Muscle layer of colon (tissue), 2 donors: ENCODE results near the gene EIF3L.
"Not testable (repeated sequence)": the region's sequence is repeated elsewhere in the genome, so short reads cannot be mapped to it uniquely, and the experiment has no call there.

Experiments
- H3K27ac ChIP-seq: one replicate; pipeline ENCODE4 v1.7.0; 2013; ENCODE audit warnings: low read depth, mild to moderate bottlenecking, low read length, moderate library complexity
- H3K27me3 ChIP-seq, 2 donors: one replicate each; pipeline ENCODE4 v1.7.0; 2013; ENCODE audit warnings: low read length in 2 of 2, mild to moderate bottlenecking in 2 of 2; ENCODE audit not compliant: insufficient read depth in 2 of 2, control insufficient read depth in 1 of 2
- H3K36me3 ChIP-seq: one replicate; pipeline ENCODE4 v1.7.0; 2013; ENCODE audit warnings: mild to moderate bottlenecking, low read length; ENCODE audit not compliant: insufficient read depth
- H3K4me1 ChIP-seq: one replicate; pipeline ENCODE4 v1.7.0; 2013; ENCODE audit warnings: mild to moderate bottlenecking, low read length; ENCODE audit not compliant: insufficient read depth
- H3K4me3 ChIP-seq, 2 donors: one replicate each; pipeline ENCODE4 v1.7.0; 2013; ENCODE audit warnings: low read length in 2 of 2, low read depth in 1 of 2, mild to moderate bottlenecking in 1 of 2, moderate library complexity in 1 of 2
- H3K9ac ChIP-seq: one replicate; pipeline ENCODE4 v1.7.0; 2013; ENCODE audit warnings: low read length
- H3K9me3 ChIP-seq: one replicate; pipeline ENCODE4 v1.7.0; 2013; ENCODE audit warnings: mild to moderate bottlenecking, low read length
- donor health status: abdominal sarcoma.
- donor health status: Adenocarcinoma of cecum.

Gene EIF3L

DNA sequence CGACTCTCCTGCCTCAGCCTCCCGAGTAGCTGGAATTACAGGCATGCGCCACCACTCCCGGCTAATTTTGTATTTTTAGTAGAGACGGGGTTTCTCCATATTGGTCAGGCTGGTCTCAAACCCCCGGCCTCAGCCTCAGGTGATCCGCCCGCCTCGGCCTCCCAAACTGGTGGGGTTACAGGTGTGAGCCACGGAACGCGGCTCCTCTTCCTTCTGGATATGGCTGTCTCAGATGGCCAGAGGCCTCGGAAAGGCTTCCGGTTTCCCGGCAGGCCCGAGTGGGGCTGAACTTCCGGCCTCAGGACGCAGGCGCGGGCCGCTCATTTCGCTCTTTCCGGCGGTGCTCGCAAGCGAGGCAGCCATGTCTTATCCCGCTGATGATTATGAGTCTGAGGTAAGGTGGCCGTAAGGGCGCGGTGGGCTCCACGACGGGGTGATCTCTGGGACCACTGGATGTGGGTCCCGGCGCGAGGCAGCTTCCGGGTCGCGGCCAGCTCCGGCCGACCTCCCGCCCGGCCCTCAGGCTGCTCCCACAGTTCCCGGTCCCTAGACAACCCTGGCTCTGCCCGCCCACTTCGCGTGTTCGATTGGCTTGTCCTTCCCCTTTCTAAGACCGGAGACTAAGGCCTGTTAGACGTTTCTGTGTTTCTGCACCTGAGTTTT is at the start of gene EIF3L:
Gene EIF3L (plus strand): TSS at position 331 of the 663 bp plus-strand sequence. CDS start 31 bp downstream, at position 362.
- Histone ChIP-seq H3K4me1 (peaks cover 18% of the 10 kb centered on the region), H3K27me3 (no peaks in the 10 kb centered on the region), H3K36me3 (peaks cover 23% of the 10 kb centered on the region), H3K4me3 (peak within 1 kb of the TSS; percentile 53 to 89), H3K9ac (peak within 1 kb of the TSS; percentile 91), H3K9me3 (no peaks in the 10 kb centered on the region), H3K27ac (peak within 1 kb of the TSS; percentile 67)

DNA sequence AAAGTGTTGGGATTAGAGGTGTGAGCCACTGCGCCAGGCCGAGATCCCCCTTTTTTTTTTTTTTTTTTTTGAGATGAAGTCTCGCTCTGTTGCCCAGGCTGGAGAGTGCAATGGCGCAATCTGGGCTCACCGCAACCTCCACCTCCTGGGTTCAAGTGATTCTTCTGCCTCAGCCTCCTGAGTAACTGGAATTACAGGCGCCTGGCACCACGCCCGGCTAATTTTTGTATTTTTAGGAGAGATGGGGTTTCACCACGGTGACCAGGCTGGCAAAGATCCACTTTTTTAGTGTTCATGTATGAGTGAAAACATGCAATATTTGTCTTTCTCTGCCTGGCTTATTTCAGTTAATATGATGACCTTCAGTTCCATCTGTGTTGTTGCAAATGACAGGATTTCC is 49.2 kb upstream of the EIF3L start:
- H3K4me1 ChIP-seq = peaks cover 21% of the 10 kb centered on the region
- H3K9ac ChIP-seq, H3K36me3 ChIP-seq, H3K27ac ChIP-seq, H3K27me3 ChIP-seq, H3K4me3 ChIP-seq, H3K9me3 ChIP-seq: not testable (repeated sequence)

DNA sequence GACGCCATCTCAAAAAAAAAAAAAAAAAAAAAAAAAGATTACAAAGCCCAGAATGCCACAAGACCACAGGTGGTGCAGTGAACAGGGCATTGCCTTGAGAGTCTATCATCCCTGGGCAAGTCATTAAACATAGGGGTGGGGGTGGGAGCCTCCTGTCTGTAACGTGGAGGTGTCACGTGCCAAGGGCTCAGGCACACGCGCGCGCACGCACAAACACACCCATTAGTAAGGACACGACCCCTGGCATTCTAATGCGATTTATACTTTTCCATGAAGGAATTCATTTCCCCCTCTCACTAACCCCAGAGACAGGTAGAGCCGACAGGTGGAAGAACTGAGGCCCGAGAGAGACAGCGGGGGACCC is 47.3 kb upstream of the EIF3L start:
- peak overlapping the region; percentile 53 to 75 for H3K4me3 ChIP-seq
- peak overlapping the region; percentile 68 for H3K27ac ChIP-seq
- H3K27me3 ChIP-seq = no peaks in the 10 kb centered on the region
- no peaks in the 10 kb centered on the region for H3K9me3 ChIP-seq
- H3K4me1 ChIP-seq = peaks cover 36% of the 10 kb centered on the region
- no peak overlapping the region for H3K9ac ChIP-seq
- no peaks in the 10 kb centered on the region for H3K36me3 ChIP-seq

DNA sequence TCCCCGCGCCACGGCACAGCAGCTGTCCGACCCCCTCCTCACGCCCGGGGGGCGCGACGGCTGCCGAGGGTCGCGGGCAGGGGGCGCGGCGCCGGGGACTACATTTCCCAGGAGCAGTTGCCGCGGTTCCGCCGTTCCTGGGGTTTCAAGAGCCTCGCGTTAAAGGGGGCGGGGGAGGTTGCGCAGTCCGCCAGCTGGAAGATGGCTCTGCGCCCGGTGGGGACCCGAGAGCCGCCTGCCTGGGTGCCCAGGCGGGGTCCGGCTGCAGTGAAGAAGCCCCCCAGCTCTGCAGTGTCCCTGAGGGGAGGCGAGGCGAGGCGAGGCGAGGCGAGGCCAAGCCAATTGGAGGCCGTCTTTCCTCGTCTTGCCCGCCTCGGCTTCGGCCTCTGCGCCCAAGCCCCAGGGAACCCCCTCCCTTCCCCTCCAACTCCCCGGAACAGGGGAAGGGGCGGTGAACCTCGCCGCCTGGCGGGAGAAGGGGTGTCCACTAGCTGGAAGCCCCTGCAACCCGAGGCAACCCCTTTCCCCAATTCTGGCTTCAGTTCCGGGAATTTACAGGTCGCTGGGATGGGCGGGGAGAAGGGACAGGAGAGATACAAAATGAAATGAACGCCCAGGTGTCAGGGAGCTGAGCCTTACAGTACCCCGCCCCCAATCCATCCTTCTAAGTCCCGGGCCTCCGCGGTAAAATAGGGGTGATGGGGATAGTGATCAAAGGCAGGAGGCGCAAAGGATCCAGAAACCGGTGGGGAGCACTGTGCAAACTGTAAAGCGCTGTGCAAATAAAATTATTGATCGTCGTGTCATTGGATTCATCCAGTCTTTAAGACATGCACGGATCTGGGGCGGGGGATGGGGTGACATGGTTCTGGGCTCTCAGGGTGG is 46.7 kb upstream of the EIF3L start:
- H3K4me1 ChIP-seq = peaks cover 36% of the 10 kb centered on the region

DNA sequence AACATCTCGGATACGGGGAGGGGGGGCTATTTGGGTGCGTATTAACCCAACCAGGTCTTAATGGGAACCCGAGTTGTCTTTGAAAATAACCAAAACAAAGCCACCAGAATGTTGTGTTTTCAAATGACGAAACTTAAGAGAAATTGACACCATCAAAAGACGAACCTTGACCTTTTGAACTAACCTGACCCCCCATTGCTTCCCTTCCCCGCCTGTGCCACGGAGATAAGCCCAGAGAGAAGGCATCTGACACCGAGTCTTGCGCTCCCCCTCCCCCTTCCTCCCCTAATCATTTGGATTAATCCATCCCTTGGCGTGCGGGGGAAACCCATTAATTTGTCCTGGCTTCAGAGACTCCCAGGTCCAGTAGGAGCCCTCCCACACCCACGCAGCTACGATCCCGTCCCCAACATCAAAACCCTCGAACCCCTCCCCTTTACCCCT is 46.0 kb upstream of the EIF3L start:
- H3K27ac ChIP-seq = peak overlapping the region; percentile 74
- H3K27me3 ChIP-seq = no peaks in the 10 kb centered on the region
- H3K9ac ChIP-seq = peak overlapping the region; percentile 36
- no peaks in the 10 kb centered on the region for H3K9me3 ChIP-seq
- peak overlapping the region in 1 of 2 donors; percentile 75 for H3K4me3 ChIP-seq
- H3K36me3 ChIP-seq = no peaks in the 10 kb centered on the region
- peaks cover 39% of the 10 kb centered on the region for H3K4me1 ChIP-seq

More for the DNA sequence above, 46.7 kb upstream of the EIF3L start:
- Histone ChIP-seq H3K4me3 (peak overlapping the region; percentile 53 to 75), H3K36me3 (no peaks in the 10 kb centered on the region), H3K27ac (peak overlapping the region; percentile 74), H3K9ac (peak overlapping the region; percentile 36), H3K27me3 (no peaks in the 10 kb centered on the region), H3K9me3 (no peaks in the 10 kb centered on the region)

DNA sequence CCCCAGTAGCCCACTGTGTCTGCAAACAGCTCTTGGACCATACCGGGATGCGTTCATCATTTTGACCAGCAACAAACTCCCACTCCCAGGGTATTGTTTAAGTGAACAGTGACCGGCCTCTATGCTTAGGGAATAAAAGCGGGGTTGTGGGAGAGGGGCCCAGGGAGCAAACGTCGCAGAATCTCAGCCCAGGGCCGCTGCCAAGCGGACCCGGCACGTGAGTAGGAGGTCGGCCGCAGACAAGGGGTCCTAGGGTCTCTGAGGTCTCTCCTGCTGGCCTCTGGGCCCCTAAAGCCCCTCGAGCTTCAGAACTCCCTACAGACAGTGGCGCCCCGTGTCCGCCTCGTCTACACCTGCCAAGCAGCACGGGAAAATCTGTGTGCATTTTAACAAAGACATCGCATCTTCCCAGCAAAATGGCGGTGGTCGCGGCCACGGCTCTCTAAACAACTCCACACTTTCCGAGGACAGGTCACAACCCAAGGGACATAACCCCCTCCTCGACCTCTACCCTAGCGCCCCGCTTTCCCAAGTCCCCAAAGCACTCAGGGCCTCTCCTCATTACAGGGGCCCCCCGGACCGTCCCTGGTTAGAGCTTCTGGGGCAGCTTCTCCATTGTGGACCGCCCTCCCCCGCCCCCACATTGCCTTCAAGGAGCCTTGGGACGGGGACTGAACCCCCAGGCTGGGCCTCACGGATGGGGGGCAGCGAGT is 45.4 kb upstream of the EIF3L start:
- Histone ChIP-seq H3K4me1 (peaks cover 43% of the 10 kb centered on the region), H3K27ac (peak overlapping the region; percentile 66), H3K4me3 (peak overlapping the region in 1 of 2 donors; percentile 75), H3K9me3 (no peaks in the 10 kb centered on the region), H3K36me3 (no peaks in the 10 kb centered on the region), H3K9ac (no peak overlapping the region), H3K27me3 (no peaks in the 10 kb centered on the region)

DNA sequence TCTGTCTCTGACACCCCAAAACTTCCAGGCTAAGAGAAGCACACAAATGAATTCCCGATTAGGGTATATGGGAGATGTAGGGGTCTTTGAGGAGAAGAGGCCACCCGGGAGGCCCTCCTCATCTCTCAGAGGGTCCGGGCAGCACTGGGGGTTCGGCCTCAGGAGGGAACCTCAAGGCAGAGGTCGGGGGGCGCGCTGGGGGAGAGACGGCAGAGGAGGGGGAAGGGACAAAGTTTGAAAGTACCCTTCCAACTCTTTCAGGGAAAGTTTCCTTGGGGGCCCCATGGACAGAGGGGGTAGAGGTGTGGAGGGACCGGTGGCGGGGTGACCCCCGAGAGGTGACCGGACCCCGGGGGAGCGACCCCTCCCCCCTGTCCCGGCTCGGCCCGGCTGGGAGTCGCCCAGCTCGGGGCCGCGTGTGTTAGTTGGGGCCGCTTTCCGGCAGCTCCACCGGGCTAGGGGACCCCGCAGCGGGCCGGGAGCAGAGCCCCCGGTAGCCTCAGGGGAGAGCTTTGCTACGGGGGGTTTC is 44.8 kb upstream of the EIF3L start:
- H3K36me3 ChIP-seq = no peaks in the 10 kb centered on the region
- H3K9me3 ChIP-seq = no peaks in the 10 kb centered on the region
- H3K27ac ChIP-seq = peak overlapping the region; percentile 66
- H3K4me1 ChIP-seq = peaks cover 43% of the 10 kb centered on the region
- H3K4me3 ChIP-seq = peak overlapping the region; percentile 30 to 35
- no peak overlapping the region for H3K9ac ChIP-seq
- H3K27me3 ChIP-seq = no peaks in the 10 kb centered on the region

DNA sequence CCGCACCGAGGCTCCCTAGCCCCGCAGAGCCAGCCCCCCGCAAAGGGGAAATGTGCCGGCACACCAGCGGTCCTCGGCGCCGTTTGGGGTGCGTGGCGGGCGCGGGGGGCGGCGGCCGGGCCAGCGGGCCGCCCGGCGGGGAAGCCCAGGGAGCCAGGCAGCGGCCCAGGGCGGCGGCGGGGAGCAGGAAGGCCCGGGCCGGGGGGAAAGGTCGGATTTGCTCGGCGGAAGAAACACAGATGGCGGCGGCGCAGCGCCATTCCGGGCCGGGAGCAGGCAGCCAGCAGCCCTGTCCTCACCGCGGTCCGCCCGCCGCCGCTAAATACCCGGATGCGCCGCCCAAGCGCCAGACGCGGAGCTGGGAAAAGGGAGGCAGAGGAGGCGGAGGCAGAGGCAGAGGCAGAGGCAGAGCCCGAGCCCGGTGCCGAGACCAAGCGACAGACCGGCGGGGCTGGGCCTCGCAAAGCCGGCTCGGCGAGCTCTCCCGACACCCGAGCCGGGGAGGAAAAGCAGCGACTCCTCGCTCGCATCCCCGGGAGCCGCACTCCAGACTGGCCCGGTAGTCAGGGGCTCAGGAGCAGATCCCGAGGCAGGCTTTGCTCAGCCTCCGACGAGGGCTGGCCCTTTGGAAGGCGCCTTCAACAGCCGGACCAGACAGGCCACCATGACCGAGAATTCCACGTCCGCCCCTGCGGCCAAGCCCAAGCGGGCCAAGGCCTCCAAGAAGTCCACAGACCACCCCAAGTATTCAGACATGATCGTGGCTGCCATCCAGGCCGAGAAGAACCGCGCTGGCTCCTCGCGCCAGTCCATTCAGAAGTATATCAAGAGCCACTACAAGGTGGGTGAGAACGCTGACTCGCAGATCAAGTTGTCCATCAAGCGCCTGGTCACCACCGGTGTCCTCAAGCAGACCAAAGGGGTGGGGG is 44.1 kb upstream of the EIF3L start:
- H3K4me1 ChIP-seq = peaks cover 43% of the 10 kb centered on the region
- H3K36me3 ChIP-seq = no peaks in the 10 kb centered on the region
- H3K27ac ChIP-seq = peak overlapping the region; percentile 79
- H3K4me3 ChIP-seq = peak overlapping the region; percentile 58 to 67
- H3K9me3 ChIP-seq = no peaks in the 10 kb centered on the region
- H3K27me3 ChIP-seq = no peaks in the 10 kb centered on the region
- H3K9ac ChIP-seq = peak overlapping the region; percentile 90

DNA sequence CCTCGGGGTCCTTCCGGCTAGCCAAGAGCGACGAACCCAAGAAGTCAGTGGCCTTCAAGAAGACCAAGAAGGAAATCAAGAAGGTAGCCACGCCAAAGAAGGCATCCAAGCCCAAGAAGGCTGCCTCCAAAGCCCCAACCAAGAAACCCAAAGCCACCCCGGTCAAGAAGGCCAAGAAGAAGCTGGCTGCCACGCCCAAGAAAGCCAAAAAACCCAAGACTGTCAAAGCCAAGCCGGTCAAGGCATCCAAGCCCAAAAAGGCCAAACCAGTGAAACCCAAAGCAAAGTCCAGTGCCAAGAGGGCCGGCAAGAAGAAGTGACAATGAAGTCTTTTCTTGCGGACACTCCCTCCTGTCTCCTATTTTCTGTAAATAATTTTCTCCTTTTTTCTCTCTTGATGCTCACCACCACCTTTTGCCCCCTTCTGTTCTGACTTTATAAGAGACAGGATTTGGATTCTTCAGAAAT is 43.4 kb upstream of the EIF3L start:
- no peaks in the 10 kb centered on the region for H3K9me3 ChIP-seq
- H3K4me1 ChIP-seq = peaks cover 43% of the 10 kb centered on the region
- H3K36me3 ChIP-seq = no peaks in the 10 kb centered on the region
- H3K27ac ChIP-seq = peak overlapping the region; percentile 79
- H3K9ac ChIP-seq = peak overlapping the region; percentile 90
- no peaks in the 10 kb centered on the region for H3K27me3 ChIP-seq
- peak overlapping the region; percentile 58 to 67 for H3K4me3 ChIP-seq
